GM23338 (cell line): ENCODE results near the gene TMEM213. TPM values are rescaled to one million over a fixed set of nuclear protein-coding genes. Genes with fewer than 3 reads are reported as not detected.

ENCODE experiments used
- ATAC-seq: fragments of 200-7000 bp; cut with Tn5 transposase; 3 replicates; pipeline ENCODE4 v1.9.1; 2020
- DNase-seq: peaks from one replicate; pipeline ENCODE4 v3.0.0-alpha.2; 2015; ENCODE audit warnings: low spot score
- H2AFZ ChIP-seq: fragments of 200-600 bp; sonication (generic); 2 replicates; pipeline ENCODE4 v1.8.0; 2016; ENCODE audit warnings: antibody characterized with exemption, mild to moderate bottlenecking, moderate library complexity
- H3F3A ChIP-seq: fragments of 200-600 bp; sonication (generic); replicated peaks from 2 replicates; pipeline ENCODE4 v1.8.0; 2017; ENCODE audit warnings: antibody characterized with exemption, mixed run types, low read depth
- H3K27ac ChIP-seq: fragments of 200-600 bp; sonication (generic); 2 replicates; pipeline ENCODE4 v1.6.1; 2016; ENCODE audit warnings: low read depth
- H3K27me3 ChIP-seq: fragments of 200-600 bp; sonication (generic); 2 replicates; pipeline ENCODE4 v1.8.0; 2016; ENCODE audit warnings: mild to moderate bottlenecking, mixed run types, moderate library complexity; ENCODE audit not compliant: insufficient read depth
- H3K36me3 ChIP-seq: fragments of 200-600 bp; sonication (generic); 2 replicates; pipeline ENCODE4 v1.8.0; 2016; ENCODE audit warnings: mild to moderate bottlenecking; ENCODE audit not compliant: insufficient read depth
- H3K4me1 ChIP-seq: fragments of 200-600 bp; sonication (generic); 2 replicates; pipeline ENCODE4 v1.8.0; 2016; ENCODE audit warnings: mild to moderate bottlenecking, moderate library complexity; ENCODE audit not compliant: insufficient read depth
- H3K4me2 ChIP-seq: fragments of 200-600 bp; sonication (generic); 2 replicates; pipeline ENCODE4 v1.7.1; 2017; ENCODE audit warnings: mixed run types
- H3K4me3 ChIP-seq: fragments of 200-600 bp; sonication (generic); 2 replicates; pipeline ENCODE4 v1.6.1; 2016; ENCODE audit warnings: mixed run types
- H3K79me2 ChIP-seq: fragments of 200-600 bp; sonication (generic); replicated peaks from 2 replicates; pipeline ENCODE4 v1.8.0; 2017; ENCODE audit warnings: mild to moderate bottlenecking; ENCODE audit not compliant: insufficient read depth
- H3K9me2 ChIP-seq: fragments of 200-600 bp; sonication (generic); 2 replicates; pipeline ENCODE4 v1.8.0; 2017; ENCODE audit not compliant: insufficient read depth
- H4K20me1 ChIP-seq: fragments of 200-600 bp; sonication (generic); replicated peaks from 2 replicates; pipeline ENCODE4 v1.8.0; 2017; ENCODE audit warnings: mild to moderate bottlenecking; ENCODE audit not compliant: insufficient read depth
- H3K27ac Mint-ChIP-seq: 2 replicates; pipeline ENCODE4 v1.8.0; 2020; ENCODE audit warnings: inconsistent platforms, mild to moderate bottlenecking, moderate library complexity, mixed read lengths
- H3K27me3 Mint-ChIP-seq: 3 replicates; pipeline ENCODE4 v1.8.0; 2022; ENCODE audit warnings: low read depth, mild to moderate bottlenecking, moderate library complexity, mixed read lengths, inconsistent platforms; ENCODE audit not compliant: insufficient read depth, poor library complexity
- H3K36me3 Mint-ChIP-seq: 3 replicates; pipeline ENCODE4 v1.8.0; 2021; ENCODE audit warnings: low read depth, mild to moderate bottlenecking, inconsistent platforms, moderate library complexity, mixed read lengths
- H3K4me1 Mint-ChIP-seq: 3 replicates; pipeline ENCODE4 v1.8.0; 2020; ENCODE audit warnings: mild to moderate bottlenecking, inconsistent platforms, mixed read lengths
- H3K4me3 Mint-ChIP-seq: 3 replicates; pipeline ENCODE4 v1.8.0; 2021; ENCODE audit warnings: moderate library complexity, mild to moderate bottlenecking, inconsistent platforms, mixed read lengths
- H3K9me3 Mint-ChIP-seq: 3 replicates; pipeline ENCODE4 v1.8.0; 2020; ENCODE audit warnings: moderate library complexity, mild to moderate bottlenecking, inconsistent platforms, mixed read lengths
- CREB1 ChIP-seq: fragments of 250-450 bp; sonication (Bioruptor Pico); IDR thresholded peaks from 2 replicates; pipeline ENCODE4 v1.5.0; 2020; ENCODE audit warnings: low read depth, mild to moderate bottlenecking, moderate library complexity
- EZH2 ChIP-seq: fragments of 200-600 bp; sonication (generic); IDR thresholded peaks from one replicate; pipeline ENCODE4 v1.8.0; 2017; ENCODE audit warnings: antibody characterized with exemption, mild to moderate bottlenecking, low read depth; ENCODE audit not compliant: unreplicated experiment
- EZH2phosphoT487 ChIP-seq: fragments of 200-600 bp; sonication (generic); IDR thresholded peaks from one replicate; pipeline ENCODE4 v1.8.1; 2018; ENCODE audit warnings: antibody characterized with exemption; ENCODE audit not compliant: unreplicated experiment
- JUNB ChIP-seq: IDR thresholded peaks from one replicate; pipeline ENCODE4 v1.6.1; 2016; ENCODE audit warnings: antibody characterized with exemption; ENCODE audit not compliant: unreplicated experiment
- NANOG ChIP-seq: IDR thresholded peaks from 2 replicates; pipeline ENCODE4 v1.6.1; 2016; ENCODE audit warnings: antibody characterized with exemption, borderline replicate concordance
- POLR2AphosphoS5 ChIP-seq: IDR thresholded peaks from 2 replicates; pipeline ENCODE4 v1.6.1; 2016; ENCODE audit warnings: antibody characterized with exemption, low read depth
- STAT1 ChIP-seq: IDR thresholded peaks from one replicate; pipeline ENCODE4 v1.6.1; 2016; ENCODE audit warnings: antibody characterized with exemption; ENCODE audit not compliant: unreplicated experiment
- ZNF114 ChIP-seq: fragments of 250-450 bp; sonication (Bioruptor Pico); IDR thresholded peaks from 2 replicates; pipeline ENCODE4 v1.5.0; 2020; ENCODE audit warnings: mild to moderate bottlenecking, moderate library complexity
- ZNF331 ChIP-seq: fragments of 250-450 bp; sonication (Bioruptor Pico); IDR thresholded peaks from 2 replicates; pipeline ENCODE4 v1.5.0; 2020; ENCODE audit warnings: low read depth, mild to moderate bottlenecking, moderate library complexity
- polyA plus RNA-seq: library from polyadenylated mRNA; unstranded; fragments of >200 nt; fragmentation: Nextera tagmentation; extraction: Ambion mirVana; gene quantifications from 2 replicates; pipeline ENCODE4 v1.2.1, GENCODE V29; 2016
- total RNA-seq: library from RNA; depleted of rRNA; stranded (reverse); fragments of >200 nt; shearing (Covaris generic); gene quantifications from 2 replicates; pipeline ENCODE4 v1.2.3, GENCODE V29; 2014
- TF ChIP-seq, protein P1 (sequence below): fragments of 250-450 bp; sonication (Bioruptor Pico); IDR thresholded peaks from 2 replicates; pipeline ENCODE4 v1.5.0; 2020; ENCODE audit warnings: mild to moderate bottlenecking, moderate library complexity
- TF ChIP-seq, protein P2 (sequence below), 2 experiments: fragments of 200-600 bp in 1 of 2; sonication (generic) in 1 of 2; conservative IDR thresholded peaks; 2 replicates each; pipeline versions ENCODE4 v1.5.1 to v1.6.1; 2016 to 2017; ENCODE audit warnings: antibody characterized with exemption in 2 of 2, low read depth in 2 of 2, mild to moderate bottlenecking in 2 of 2, moderate library complexity in 1 of 2
- TF ChIP-seq, protein P3 (sequence below): IDR thresholded peaks from 2 replicates; pipeline ENCODE4 v1.6.1; 2016; ENCODE audit warnings: antibody characterized with exemption
- TF ChIP-seq, protein P4 (sequence below): IDR thresholded peaks from one replicate; pipeline ENCODE4 v1.6.1; 2018; ENCODE audit warnings: antibody characterized with exemption; ENCODE audit not compliant: unreplicated experiment

TMEM213 gene
- total and polyA plus RNA-seq, 2 experiments from 2014 or later, result 0.89 TPM; not detected in 1

DNA sequence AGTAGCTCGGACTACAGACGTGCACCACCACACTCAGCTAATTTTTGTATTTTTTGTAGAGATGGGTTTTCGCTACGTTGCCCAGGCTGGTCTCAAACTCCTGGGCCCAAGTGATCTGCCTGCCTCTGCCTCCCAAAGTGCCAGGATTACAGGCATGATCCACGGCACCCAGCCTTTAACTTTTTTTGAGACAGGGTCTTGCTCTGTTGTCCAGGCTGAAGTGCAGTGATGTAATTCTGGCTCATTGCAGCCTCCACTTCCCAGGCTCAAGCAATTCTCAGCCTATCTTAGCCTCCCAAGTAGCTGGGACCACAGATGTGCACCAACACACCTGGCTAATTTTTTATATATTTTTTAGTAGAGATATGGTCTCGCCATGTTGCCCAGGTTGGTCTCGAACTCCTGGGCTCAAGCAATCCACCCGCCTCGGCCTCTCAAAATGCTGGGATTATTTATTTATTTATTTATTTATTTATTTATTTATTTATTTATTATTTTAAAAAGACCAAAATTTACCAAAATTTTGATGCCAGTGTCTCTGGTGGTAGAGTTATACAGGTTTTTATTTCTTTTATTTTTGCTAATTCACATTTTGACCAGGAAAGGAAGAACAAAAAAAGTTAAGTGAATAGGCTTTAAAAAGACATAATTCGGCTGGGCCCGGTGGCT, 25.2 kb downstream of the TMEM213 start:
- H3K36me3 Mint-ChIP-seq, result no peaks in the 10 kb centered on the region
- TF ChIP-seq EZH2phosphoT487 (no peak), EZH2 (no peak), ZNF331 (CRISPR knock-in tag) (no peak), JUNB (no peak), CREB1 (no peak), ZNF114 (CRISPR knock-in tag) (no peak), NANOG (no peak), STAT1 (no peak), POLR2AphosphoS5 (no peak)
- TF ChIP-seq, protein P1, sequence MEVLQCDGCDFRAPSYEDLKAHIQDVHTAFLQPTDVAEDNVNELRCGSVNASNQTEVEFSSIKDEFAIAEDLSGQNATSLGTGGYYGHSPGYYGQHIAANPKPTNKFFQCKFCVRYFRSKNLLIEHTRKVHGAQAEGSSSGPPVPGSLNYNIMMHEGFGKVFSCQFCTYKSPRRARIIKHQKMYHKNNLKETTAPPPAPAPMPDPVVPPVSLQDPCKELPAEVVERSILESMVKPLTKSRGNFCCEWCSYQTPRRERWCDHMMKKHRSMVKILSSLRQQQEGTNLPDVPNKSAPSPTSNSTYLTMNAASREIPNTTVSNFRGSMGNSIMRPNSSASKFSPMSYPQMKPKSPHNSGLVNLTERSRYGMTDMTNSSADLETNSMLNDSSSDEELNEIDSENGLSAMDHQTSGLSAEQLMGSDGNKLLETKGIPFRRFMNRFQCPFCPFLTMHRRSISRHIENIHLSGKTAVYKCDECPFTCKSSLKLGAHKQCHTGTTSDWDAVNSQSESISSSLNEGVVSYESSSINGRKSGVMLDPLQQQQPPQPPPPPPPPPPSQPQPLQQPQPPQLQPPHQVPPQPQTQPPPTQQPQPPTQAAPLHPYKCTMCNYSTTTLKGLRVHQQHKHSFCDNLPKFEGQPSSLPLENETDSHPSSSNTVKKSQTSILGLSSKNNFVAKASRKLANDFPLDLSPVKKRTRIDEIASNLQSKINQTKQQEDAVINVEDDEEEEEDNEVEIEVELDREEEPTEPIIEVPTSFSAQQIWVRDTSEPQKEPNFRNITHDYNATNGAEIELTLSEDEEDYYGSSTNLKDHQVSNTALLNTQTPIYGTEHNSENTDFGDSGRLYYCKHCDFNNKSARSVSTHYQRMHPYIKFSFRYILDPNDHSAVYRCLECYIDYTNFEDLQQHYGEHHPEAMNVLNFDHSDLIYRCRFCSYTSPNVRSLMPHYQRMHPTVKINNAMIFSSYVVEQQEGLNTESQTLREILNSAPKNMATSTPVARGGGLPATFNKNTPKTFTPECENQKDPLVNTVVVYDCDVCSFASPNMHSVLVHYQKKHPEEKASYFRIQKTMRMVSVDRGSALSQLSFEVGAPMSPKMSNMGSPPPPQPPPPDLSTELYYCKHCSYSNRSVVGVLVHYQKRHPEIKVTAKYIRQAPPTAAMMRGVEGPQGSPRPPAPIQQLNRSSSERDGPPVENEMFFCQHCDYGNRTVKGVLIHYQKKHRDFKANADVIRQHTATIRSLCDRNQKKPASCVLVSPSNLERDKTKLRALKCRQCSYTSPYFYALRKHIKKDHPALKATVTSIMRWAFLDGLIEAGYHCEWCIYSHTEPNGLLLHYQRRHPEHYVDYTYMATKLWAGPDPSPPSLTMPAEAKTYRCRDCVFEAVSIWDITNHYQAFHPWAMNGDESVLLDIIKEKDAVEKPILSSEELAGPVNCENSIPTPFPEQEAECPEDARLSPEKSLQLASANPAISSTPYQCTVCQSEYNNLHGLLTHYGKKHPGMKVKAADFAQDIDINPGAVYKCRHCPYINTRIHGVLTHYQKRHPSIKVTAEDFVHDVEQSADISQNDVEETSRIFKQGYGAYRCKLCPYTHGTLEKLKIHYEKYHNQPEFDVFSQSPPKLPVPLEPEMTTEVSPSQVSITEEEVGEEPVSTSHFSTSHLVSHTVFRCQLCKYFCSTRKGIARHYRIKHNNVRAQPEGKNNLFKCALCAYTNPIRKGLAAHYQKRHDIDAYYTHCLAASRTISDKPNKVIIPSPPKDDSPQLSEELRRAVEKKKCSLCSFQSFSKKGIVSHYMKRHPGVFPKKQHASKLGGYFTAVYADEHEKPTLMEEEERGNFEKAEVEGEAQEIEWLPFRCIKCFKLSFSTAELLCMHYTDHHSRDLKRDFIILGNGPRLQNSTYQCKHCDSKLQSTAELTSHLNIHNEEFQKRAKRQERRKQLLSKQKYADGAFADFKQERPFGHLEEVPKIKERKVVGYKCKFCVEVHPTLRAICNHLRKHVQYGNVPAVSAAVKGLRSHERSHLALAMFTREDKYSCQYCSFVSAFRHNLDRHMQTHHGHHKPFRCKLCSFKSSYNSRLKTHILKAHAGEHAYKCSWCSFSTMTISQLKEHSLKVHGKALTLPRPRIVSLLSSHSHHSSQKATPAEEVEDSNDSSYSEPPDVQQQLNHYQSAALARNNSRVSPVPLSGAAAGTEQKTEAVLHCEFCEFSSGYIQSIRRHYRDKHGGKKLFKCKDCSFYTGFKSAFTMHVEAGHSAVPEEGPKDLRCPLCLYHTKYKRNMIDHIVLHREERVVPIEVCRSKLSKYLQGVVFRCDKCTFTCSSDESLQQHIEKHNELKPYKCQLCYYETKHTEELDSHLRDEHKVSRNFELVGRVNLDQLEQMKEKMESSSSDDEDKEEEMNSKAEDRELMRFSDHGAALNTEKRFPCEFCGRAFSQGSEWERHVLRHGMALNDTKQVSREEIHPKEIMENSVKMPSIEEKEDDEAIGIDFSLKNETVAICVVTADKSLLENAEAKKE (CRISPR knock-in tag), result no peak
- TF ChIP-seq, protein P2, sequence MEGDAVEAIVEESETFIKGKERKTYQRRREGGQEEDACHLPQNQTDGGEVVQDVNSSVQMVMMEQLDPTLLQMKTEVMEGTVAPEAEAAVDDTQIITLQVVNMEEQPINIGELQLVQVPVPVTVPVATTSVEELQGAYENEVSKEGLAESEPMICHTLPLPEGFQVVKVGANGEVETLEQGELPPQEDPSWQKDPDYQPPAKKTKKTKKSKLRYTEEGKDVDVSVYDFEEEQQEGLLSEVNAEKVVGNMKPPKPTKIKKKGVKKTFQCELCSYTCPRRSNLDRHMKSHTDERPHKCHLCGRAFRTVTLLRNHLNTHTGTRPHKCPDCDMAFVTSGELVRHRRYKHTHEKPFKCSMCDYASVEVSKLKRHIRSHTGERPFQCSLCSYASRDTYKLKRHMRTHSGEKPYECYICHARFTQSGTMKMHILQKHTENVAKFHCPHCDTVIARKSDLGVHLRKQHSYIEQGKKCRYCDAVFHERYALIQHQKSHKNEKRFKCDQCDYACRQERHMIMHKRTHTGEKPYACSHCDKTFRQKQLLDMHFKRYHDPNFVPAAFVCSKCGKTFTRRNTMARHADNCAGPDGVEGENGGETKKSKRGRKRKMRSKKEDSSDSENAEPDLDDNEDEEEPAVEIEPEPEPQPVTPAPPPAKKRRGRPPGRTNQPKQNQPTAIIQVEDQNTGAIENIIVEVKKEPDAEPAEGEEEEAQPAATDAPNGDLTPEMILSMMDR (conservative IDR thresholded peaks at IDR 0.05; ENCODE audit: low read depth in 2 of 2), result no peak
- TF ChIP-seq, protein P3, sequence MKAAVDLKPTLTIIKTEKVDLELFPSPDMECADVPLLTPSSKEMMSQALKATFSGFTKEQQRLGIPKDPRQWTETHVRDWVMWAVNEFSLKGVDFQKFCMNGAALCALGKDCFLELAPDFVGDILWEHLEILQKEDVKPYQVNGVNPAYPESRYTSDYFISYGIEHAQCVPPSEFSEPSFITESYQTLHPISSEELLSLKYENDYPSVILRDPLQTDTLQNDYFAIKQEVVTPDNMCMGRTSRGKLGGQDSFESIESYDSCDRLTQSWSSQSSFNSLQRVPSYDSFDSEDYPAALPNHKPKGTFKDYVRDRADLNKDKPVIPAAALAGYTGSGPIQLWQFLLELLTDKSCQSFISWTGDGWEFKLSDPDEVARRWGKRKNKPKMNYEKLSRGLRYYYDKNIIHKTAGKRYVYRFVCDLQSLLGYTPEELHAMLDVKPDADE, result no peak
- TF ChIP-seq, protein P4, sequence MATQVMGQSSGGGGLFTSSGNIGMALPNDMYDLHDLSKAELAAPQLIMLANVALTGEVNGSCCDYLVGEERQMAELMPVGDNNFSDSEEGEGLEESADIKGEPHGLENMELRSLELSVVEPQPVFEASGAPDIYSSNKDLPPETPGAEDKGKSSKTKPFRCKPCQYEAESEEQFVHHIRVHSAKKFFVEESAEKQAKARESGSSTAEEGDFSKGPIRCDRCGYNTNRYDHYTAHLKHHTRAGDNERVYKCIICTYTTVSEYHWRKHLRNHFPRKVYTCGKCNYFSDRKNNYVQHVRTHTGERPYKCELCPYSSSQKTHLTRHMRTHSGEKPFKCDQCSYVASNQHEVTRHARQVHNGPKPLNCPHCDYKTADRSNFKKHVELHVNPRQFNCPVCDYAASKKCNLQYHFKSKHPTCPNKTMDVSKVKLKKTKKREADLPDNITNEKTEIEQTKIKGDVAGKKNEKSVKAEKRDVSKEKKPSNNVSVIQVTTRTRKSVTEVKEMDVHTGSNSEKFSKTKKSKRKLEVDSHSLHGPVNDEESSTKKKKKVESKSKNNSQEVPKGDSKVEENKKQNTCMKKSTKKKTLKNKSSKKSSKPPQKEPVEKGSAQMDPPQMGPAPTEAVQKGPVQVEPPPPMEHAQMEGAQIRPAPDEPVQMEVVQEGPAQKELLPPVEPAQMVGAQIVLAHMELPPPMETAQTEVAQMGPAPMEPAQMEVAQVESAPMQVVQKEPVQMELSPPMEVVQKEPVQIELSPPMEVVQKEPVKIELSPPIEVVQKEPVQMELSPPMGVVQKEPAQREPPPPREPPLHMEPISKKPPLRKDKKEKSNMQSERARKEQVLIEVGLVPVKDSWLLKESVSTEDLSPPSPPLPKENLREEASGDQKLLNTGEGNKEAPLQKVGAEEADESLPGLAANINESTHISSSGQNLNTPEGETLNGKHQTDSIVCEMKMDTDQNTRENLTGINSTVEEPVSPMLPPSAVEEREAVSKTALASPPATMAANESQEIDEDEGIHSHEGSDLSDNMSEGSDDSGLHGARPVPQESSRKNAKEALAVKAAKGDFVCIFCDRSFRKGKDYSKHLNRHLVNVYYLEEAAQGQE, result no peak
- no peak for ATAC-seq
- Histone ChIP-seq H3K27ac (no peak overlapping the region), H4K20me1 (no peaks in the 10 kb centered on the region), H3K79me2 (no peaks in the 10 kb centered on the region), H3K36me3 (no peaks in the 10 kb centered on the region), H3K27me3 (no peaks in the 10 kb centered on the region), H2AFZ (no peak overlapping the region), H3K4me2 (no peak overlapping the region), H3K4me1 (peaks cover 7% of the 10 kb centered on the region; the same call in 1 of the 2 replicates), H3K9me2 (no peaks in the 10 kb centered on the region), H3F3A (no peaks in the 10 kb centered on the region), H3K4me3 (no peak overlapping the region)
- H3K9me3 Mint-ChIP-seq, result no peaks in the 10 kb centered on the region
- DNase-seq, result no peak
- peaks cover 12% of the 10 kb centered on the region; the same call in 2 of the 3 replicates for H3K4me1 Mint-ChIP-seq
- H3K4me3 Mint-ChIP-seq, result no peak overlapping the region
- H3K27ac Mint-ChIP-seq, result no peak overlapping the region
- peaks cover 3% of the 10 kb centered on the region for H3K27me3 Mint-ChIP-seq
